A549 (cell line): Measurements from ENCODE around the gene TTC3. TPM values are rescaled to one million over a fixed set of nuclear protein-coding genes. Genes with fewer than 3 reads are reported as not detected.

ENCODE experiments used
- ATAC-seq, 2 experiments: fragments of 200-7000 bp in 1 of 2; fragments of >200 bp in 1 of 2; cut with Nextera tagmentation in 1 of 2; cut with Tn5 transposase in 1 of 2; 3 replicates each; pipeline versions ENCODE4 v1.8.0 to v1.9.1; 2018 to 2020; ENCODE audit warnings: mild to moderate bottlenecking in 1 of 2, moderate library complexity in 1 of 2
- CTCF ChIA-PET: fragments of 300-600 bp; sonication (Branson Sonifier 250); formaldehyde crosslinking; extraction: SDS; loops from one replicate; lab custom pipeline; 2021; ENCODE audit warnings: antibody characterized with exemption, inconsistent platforms; lab: Yijun Ruan, JAX
- POLR2A ChIA-PET: fragments of 350-600 bp; formaldehyde crosslinking; extraction: SDS; loops from one replicate; lab custom pipeline; 2021; ENCODE audit warnings: antibody characterized with exemption, inconsistent platforms; lab: Yijun Ruan, JAX
- DNase-seq, 2 experiments: peaks; one replicate each; pipeline versions ENCODE4 v3.0.0 to v3.0.0-alpha.2; 2011 to 2016; ENCODE audit warnings: low read depth in 1 of 2, low spot score in 1 of 2
- FAIRE-seq: peaks from 2 replicates; lab custom pipeline; 2011; peaks lifted over from hg19 to GRCh38; lab: Jason Lieb, UNC
- H3K27ac ChIP-seq, 2 experiments: fragments of >200 bp; sonication (Bioruptor Twin); formaldehyde crosslinking; 3 replicates each; pipeline ENCODE4 v1.5.1; 2016 to 2017
- H3K4me1 ChIP-seq: fragments of >200 bp; sonication (Bioruptor Twin); formaldehyde crosslinking; 3 replicates; pipeline ENCODE4 v1.6.1; 2016
- H3K4me2 ChIP-seq: fragments of >200 bp; sonication (Bioruptor Twin); formaldehyde crosslinking; 3 replicates; pipeline ENCODE4 v1.6.1; 2016
- H3K4me3 ChIP-seq: fragments of >200 bp; sonication (Bioruptor Twin); formaldehyde crosslinking; 3 replicates; pipeline ENCODE4 v1.5.1; 2016
- H3K9me3 ChIP-seq: fragments of >200 bp; sonication (Bioruptor Twin); formaldehyde crosslinking; 3 replicates; pipeline ENCODE4 v1.6.1; 2016
- BCL3 ChIP-seq: fragments of >200 bp; sonication (Bioruptor Twin); formaldehyde crosslinking; IDR thresholded peaks from 3 replicates; pipeline ENCODE4 v1.6.1; 2016
- CBX2 ChIP-seq: fragments of 200-600 bp; sonication (generic); IDR thresholded peaks from 2 replicates; pipeline ENCODE4 v1.6.1; 2016; ENCODE audit warnings: low read depth, mild to moderate bottlenecking, borderline replicate concordance
- CBX8 ChIP-seq: fragments of 200-600 bp; sonication (generic); IDR thresholded peaks from 2 replicates; pipeline ENCODE4 v1.6.1; 2016
- CEBPB ChIP-seq, 2 experiments: fragments of >200 bp in 1 of 2; sonication (Bioruptor Twin) in 1 of 2; formaldehyde crosslinking in 1 of 2; IDR thresholded peaks; 2 replicates each; pipeline ENCODE4 v1.6.1; 2012 to 2016
- CHD2 ChIP-seq: fragments of 150-350 bp; IDR thresholded peaks from 2 replicates; pipeline ENCODE4 v1.6.1; 2014; ENCODE audit warnings: low read length; ENCODE audit not compliant: partially characterized antibody
- CHD4 ChIP-seq: fragments of 200-600 bp; sonication (generic); IDR thresholded peaks from 2 replicates; pipeline ENCODE4 v1.6.1; 2016; ENCODE audit warnings: antibody characterized with exemption, mild to moderate bottlenecking, borderline replicate concordance
- E2F6 ChIP-seq: IDR thresholded peaks from 2 replicates; pipeline ENCODE4 v1.6.1; 2012; ENCODE audit warnings: low read depth, borderline replicate concordance
- EP300 ChIP-seq, 2 experiments: fragments of >200 bp; sonication (Bioruptor Twin); formaldehyde crosslinking; IDR thresholded peaks; 2 replicates in 1 of 2; 3 replicates in 1 of 2; pipeline ENCODE4 v1.6.1; 2016 to 2017
- ESRRA ChIP-seq: fragments of 150-350 bp; IDR thresholded peaks from 2 replicates; pipeline ENCODE4 v1.6.1; 2014; ENCODE audit warnings: mild to moderate bottlenecking, low read length, borderline replicate concordance
- FOSB ChIP-seq: fragments of 250-450 bp; sonication (Bioruptor Pico); IDR thresholded peaks from 2 replicates; pipeline ENCODE4 v1.5.0; 2020; ENCODE audit warnings: mild to moderate bottlenecking, moderate library complexity
- HDAC2 ChIP-seq: fragments of 200-600 bp; sonication (generic); IDR thresholded peaks from 2 replicates; pipeline ENCODE4 v1.6.1; 2016
- JUN ChIP-seq, 2 experiments: fragments of >200 bp; sonication (Bioruptor Twin); formaldehyde crosslinking; IDR thresholded peaks; 2 replicates in 1 of 2; 3 replicates in 1 of 2; pipeline ENCODE4 v1.6.1; 2016 to 2017
- KDM1A ChIP-seq: fragments of 200-600 bp; sonication (generic); IDR thresholded peaks from 2 replicates; pipeline ENCODE4 v1.6.1; 2016; ENCODE audit warnings: low read depth, mild to moderate bottlenecking
- MYC ChIP-seq: IDR thresholded peaks from 2 replicates; pipeline ENCODE4 v1.6.1; 2012; ENCODE audit warnings: mild to moderate bottlenecking, inconsistent platforms, low read length, improper control_type of control experiment, borderline replicate concordance
- PHF8 ChIP-seq: fragments of 200-600 bp; sonication (generic); IDR thresholded peaks from 2 replicates; pipeline ENCODE4 v1.6.1; 2016; ENCODE audit warnings: low read depth, mild to moderate bottlenecking, antibody characterized with exemption, moderate library complexity, borderline replicate concordance
- POLR2A ChIP-seq: IDR thresholded peaks from 2 replicates; pipeline ENCODE4 v1.6.1; 2012; ENCODE audit warnings: mild to moderate bottlenecking, low read length
- RAD21 ChIP-seq, 2 experiments: fragments of >200 bp in 1 of 2; sonication (Bioruptor Twin) in 1 of 2; formaldehyde crosslinking in 1 of 2; IDR thresholded peaks in 1 of 2; conservative IDR thresholded peaks in 1 of 2; 2 replicates in 1 of 2; 3 replicates in 1 of 2; pipeline ENCODE4 v1.6.1; 2012 to 2018; ENCODE audit warnings: inconsistent platforms in 1 of 2
- RCOR1 ChIP-seq: fragments of 150-350 bp; IDR thresholded peaks from 2 replicates; pipeline ENCODE4 v1.6.1; 2014; ENCODE audit warnings: antibody characterized with exemption, low read length, low read depth
- RFX5 ChIP-seq: fragments of 450-650 bp; IDR thresholded peaks from 2 replicates; pipeline ENCODE4 v1.7.1; 2014; ENCODE audit warnings: antibody characterized with exemption, mild to moderate bottlenecking, moderate library complexity
- SREBF2 ChIP-seq: fragments of 450-650 bp; IDR thresholded peaks from 2 replicates; pipeline ENCODE4 v1.6.1; 2014; ENCODE audit warnings: mild to moderate bottlenecking, moderate library complexity
- TP53 ChIP-seq: fragments of 250-450 bp; sonication (Bioruptor Pico); IDR thresholded peaks from 2 replicates; pipeline ENCODE4 v1.5.0; 2021; ENCODE audit warnings: mild to moderate bottlenecking, moderate library complexity
- ZC3H11A ChIP-seq: fragments of 450-650 bp; IDR thresholded peaks from 2 replicates; pipeline ENCODE4 v1.6.1; 2014; ENCODE audit warnings: antibody characterized with exemption, mild to moderate bottlenecking
- ZFP36 ChIP-seq: fragments of 450-650 bp; IDR thresholded peaks from 2 replicates; pipeline ENCODE4 v1.6.1; 2014; ENCODE audit warnings: borderline replicate concordance; ENCODE audit not compliant: partially characterized antibody
- WGBS: methylation state at CpG from one replicate; pipeline ENCODE4 v1.1.6; 2017; ENCODE audit errors: missing lambda C conversion rate; 5-methylcytosine and 5-hydroxymethylcytosine counted together
- polyA plus RNA-seq, 4 experiments: library from polyadenylated mRNA; depleted of rRNA in 3 of 4; stranded (reverse); fragments of >200 nt; fragmentation: RNase III in 1 of 4; extraction: RNeasy Plus Mini Kit Qiagen cat#74134 plus additional on column Dnase treatment in 1 of 4; gene quantifications; 2 replicates in 3 of 4; 3 replicates in 1 of 4; pipeline ENCODE4 v1.2.3, GENCODE V29; 2011 to 2017
- TF ChIP-seq, protein P1 (sequence below): IDR thresholded peaks from 2 replicates; pipeline ENCODE4 v1.6.1; 2012
- TF ChIP-seq, protein P2 (sequence below): fragments of 150-350 bp; IDR thresholded peaks from 2 replicates; pipeline ENCODE4 v1.6.1; 2014; ENCODE audit warnings: low read depth, mild to moderate bottlenecking, low read length
- TF ChIP-seq, protein P3 (sequence below): fragments of 250-450 bp; sonication (Bioruptor Pico); IDR thresholded peaks from 2 replicates; pipeline ENCODE4 v1.5.0; 2021; ENCODE audit warnings: mild to moderate bottlenecking, moderate library complexity, borderline replicate concordance

TTC3 gene
- polyA plus RNA-seq, 2 of the 4 experiments (the other 2 are of a cell fraction), result 34.2 to 62.2 TPM

GRCh38 chr21:37063433-37063832, 9.6 kb upstream of the TTC3 start:
- no peaks in the 10 kb centered on the region for H3K9me3 ChIP-seq
- ChIA-PET CTCF (no interaction called here), POLR2A (no interaction called here)
- no peak overlapping the region for H3K4me2 ChIP-seq
- DNase-seq (no peak), FAIRE-seq (no peak), ATAC-seq (no peak)
- peaks cover 22% of the 10 kb centered on the region for H3K4me1 ChIP-seq
- H3K4me3 ChIP-seq, result no peak overlapping the region
- 43% methylated on average over 1 of the region's 1 CpG for WGBS
- TF ChIP-seq RCOR1 (no peak), RFX5 (no peak), ZC3H11A (no peak), POLR2A (no peak), CHD4 (no peak), MYC (no peak), KDM1A (no peak)
- TF ChIP-seq, protein P1, sequence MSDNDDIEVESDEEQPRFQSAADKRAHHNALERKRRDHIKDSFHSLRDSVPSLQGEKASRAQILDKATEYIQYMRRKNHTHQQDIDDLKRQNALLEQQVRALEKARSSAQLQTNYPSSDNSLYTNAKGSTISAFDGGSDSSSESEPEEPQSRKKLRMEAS, result no peak
- H3K27ac ChIP-seq, result no peak overlapping the region

GRCh38 chr21:37064841-37065240, 8.2 kb upstream of the TTC3 start:
- H3K4me3 ChIP-seq, result no peak overlapping the region
- peaks cover 17% of the 10 kb centered on the region for H3K4me1 ChIP-seq
- no peak overlapping the region for H3K4me2 ChIP-seq
- no peak overlapping the region for H3K27ac ChIP-seq
- no peak for ATAC-seq
- ChIA-PET POLR2A (no interaction called here), CTCF (interaction anchor here (1.2 kb wide), 1 partner anchor 75 kb away, joined by 4 read pairs; no protein-coding TSS in a partner anchor)
- no peaks in the 10 kb centered on the region for H3K9me3 ChIP-seq
- no peak for FAIRE-seq
- no peak for TF ChIP-seq E2F6
- TF ChIP-seq, protein P2, sequence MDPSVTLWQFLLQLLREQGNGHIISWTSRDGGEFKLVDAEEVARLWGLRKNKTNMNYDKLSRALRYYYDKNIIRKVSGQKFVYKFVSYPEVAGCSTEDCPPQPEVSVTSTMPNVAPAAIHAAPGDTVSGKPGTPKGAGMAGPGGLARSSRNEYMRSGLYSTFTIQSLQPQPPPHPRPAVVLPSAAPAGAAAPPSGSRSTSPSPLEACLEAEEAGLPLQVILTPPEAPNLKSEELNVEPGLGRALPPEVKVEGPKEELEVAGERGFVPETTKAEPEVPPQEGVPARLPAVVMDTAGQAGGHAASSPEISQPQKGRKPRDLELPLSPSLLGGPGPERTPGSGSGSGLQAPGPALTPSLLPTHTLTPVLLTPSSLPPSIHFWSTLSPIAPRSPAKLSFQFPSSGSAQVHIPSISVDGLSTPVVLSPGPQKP, result no peak
- TF ChIP-seq HDAC2, result no peak
- TF ChIP-seq JUN (IDR thresholded peaks at IDR 0.05), result no peak
- no peak for TF ChIP-seq ZFP36
- TF ChIP-seq KDM1A, result no peak
- TF ChIP-seq SREBF2, result no peak
- no peak for TF ChIP-seq TP53 (CRISPR knock-in tag)
- TF ChIP-seq, protein P3, sequence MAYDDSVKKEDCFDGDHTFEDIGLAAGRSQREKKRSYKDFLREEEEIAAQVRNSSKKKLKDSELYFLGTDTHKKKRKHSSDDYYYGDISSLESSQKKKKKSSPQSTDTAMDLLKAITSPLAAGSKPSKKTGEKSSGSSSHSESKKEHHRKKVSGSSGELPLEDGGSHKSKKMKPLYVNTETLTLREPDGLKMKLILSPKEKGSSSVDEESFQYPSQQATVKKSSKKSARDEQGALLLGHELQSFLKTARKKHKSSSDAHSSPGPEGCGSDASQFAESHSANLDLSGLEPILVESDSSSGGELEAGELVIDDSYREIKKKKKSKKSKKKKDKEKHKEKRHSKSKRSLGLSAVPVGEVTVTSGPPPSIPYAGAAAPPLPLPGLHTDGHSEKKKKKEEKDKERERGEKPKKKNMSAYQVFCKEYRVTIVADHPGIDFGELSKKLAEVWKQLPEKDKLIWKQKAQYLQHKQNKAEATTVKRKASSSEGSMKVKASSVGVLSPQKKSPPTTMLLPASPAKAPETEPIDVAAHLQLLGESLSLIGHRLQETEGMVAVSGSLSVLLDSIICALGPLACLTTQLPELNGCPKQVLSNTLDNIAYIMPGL (CRISPR knock-in tag), result no peak
- no peak for TF ChIP-seq CHD2
- TF ChIP-seq ZC3H11A, result no peak
- no peak for TF ChIP-seq RAD21 (conservative IDR thresholded peaks at IDR 0.05 in 1 of 2, IDR thresholded peaks at IDR 0.05 in 1 of 2)
- no peak for TF ChIP-seq CEBPB (IDR thresholded peaks at IDR 0.05)
- no peak for TF ChIP-seq FOSB (CRISPR knock-in tag)
- TF ChIP-seq PHF8, result no peak
- no peak for TF ChIP-seq BCL3
- TF ChIP-seq EP300 (IDR thresholded peaks at IDR 0.05), result no peak
- no peak for TF ChIP-seq ESRRA
- TF ChIP-seq CBX2, result no peak
- no peak for TF ChIP-seq CBX8
- DNase-seq, result no peak
